UCSD-AML1 (cell line): Measurements from ENCODE around the gene ARMC9.
"Not testable (repeated sequence)": the region's sequence is repeated elsewhere in the genome, so short reads cannot be mapped to it uniquely, and the experiment has no call there.

Source experiments
- DNase-seq: peaks from one replicate; lab custom pipeline; 2025; ENCODE audit not compliant: unreplicated experiment; lab: John Stamatoyannopoulos, UW

The ARMC9 gene

GRCh38 chr2:231359441-231359840 is 161.0 kb downstream of the ARMC9 start:
- DNase-seq = no peak

GRCh38 chr2:231359948-231360347 is 161.5 kb downstream of the ARMC9 start:
- no peak for DNase-seq

GRCh38 chr2:231360401-231360800 is 162.0 kb downstream of the ARMC9 start:
- no peak for DNase-seq

- no peak for DNase-seq
Measured at GRCh38 chr2:231360881-231361371, 162.5 kb downstream of the ARMC9 start.

GRCh38 chr2:231361701-231362554 is 163.5 kb downstream of the ARMC9 start:
- DNase-seq = peak; percentile 87

DNA sequence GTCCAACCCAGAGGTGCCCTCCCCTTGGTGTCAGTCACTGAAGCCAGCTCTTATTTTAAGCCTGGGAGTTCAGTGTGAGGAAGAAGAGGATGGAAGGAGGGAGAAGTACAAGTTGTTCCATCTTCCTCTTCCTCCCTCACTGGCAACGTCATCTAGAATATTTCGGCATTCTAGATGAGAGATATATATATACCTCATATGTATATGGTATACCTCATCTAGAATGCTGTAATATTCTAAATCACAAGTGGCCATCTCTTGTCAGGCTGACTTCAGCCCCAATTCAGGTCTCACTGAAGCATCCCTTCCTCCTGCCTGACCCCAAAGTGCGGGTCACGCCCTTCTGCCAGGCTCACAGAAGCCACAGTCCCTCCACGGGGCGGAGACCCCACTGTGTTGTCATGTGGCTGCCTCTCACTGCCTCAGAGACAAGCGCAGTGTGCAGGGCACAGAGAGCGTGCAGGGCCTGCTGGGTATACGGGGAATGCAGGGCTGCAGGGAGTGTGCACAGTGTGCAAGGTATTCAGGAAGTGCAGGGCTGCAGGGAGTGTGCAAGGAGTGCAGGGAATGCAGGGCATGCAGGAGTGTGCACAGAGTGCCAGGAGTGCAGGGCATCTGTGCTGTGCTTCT is 164.2 kb downstream of the ARMC9 start:
- DNase-seq = no peak

DNA sequence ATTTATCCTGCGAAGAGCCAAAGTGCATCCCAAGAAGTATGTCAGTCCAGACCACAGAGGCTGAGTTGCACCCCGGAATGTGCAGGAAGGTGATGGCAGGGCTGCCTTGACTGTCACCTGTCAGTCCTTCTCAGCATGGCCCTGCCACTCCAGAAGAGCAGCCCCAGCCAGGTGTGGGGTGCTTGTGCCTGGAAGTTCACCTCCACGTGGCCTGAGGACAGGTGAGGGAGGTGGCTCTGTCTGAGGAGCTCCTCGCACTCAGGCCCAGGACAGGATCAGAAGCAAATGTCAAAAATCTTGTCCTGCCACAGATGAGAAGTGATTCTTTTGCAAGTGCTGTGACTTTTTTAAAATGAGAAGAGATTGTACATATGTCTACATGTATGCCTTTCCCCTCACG is 165.6 kb downstream of the ARMC9 start:
- no peak for DNase-seq

GRCh38 chr2:231364961-231365810 is 166.8 kb downstream of the ARMC9 start:
- peak; percentile 61 for DNase-seq

DNA sequence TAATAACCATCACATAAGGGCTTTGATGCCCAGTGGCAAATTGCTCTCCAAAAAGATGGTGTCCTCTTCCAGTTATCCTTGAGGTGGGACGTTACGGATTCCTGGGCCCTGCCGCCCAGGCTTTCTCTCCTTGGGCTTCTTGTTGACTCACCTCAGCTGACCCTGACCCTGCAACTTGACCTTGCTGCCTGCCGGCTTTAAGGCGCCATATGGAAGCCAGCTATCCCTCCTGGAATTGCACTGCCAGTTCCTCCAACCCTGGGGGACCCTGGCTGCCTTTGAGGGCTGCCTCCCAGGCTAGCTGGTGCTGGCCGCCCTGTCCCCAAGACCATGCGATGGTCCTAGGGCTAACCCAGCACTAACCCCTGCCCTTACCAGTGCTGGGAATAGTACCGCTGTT is 168.7 kb downstream of the ARMC9 start:
- DNase-seq = no peak

- no peak for DNase-seq
Measured at GRCh38 chr2:231369580-231370428, 171.4 kb downstream of the ARMC9 start.

DNA sequence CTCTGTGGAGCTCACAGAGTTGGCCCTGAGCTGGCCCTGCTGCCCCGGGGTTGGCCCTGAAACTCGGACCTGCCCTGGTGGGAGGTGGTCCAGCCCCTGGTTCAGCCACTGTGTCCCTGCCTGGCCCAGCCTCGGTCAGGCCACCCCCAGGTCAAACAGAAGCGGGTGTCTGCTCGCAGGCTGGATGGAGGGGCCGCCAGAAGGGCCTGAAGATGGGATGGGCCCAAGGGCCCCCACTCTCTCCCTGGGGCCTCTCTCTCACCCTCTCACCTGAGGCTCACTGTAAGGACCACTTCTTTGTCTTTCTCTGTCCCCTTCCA is 172.0 kb downstream of the ARMC9 start:
- no peak for DNase-seq

DNA sequence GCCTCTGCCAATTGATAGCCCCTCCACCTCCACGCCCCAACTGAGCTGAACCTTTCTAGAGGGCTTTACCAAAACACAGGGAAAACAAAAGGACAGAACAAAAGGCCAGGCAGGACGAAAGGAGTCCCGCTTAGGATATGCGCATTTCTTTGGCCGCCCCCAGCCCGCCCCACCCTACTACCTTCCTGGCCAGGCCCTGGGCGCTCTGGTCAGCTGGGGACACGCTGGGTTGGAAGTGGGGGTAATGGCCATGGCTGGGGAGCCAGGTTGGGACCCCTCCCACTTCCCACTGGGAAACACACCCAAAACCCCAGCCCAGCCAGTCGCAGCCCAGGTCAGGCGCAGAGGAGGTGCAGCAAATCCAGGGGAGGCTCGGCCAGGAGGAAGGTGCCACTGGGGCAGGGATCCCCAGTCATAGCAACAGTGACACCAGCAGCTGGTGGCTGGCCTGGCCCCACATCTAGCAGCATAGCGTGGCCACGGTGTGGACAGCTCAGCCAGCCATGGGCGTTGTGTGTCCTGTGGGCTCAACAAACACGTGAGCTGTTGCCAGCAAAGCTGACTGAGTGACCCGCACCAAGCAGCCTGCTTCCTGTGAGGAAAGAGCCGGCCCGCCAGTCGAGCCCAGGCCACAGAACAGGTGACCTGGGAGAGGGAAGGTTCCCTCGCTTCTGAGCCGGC is 172.5 kb downstream of the ARMC9 start:
- no peak for DNase-seq

- DNase-seq = no peak
Measured at GRCh38 chr2:231371430-231372054, 173.1 kb downstream of the ARMC9 start.

GRCh38 chr2:231372326-231372725 is 173.9 kb downstream of the ARMC9 start:
- no peak for DNase-seq

GRCh38 chr2:231373184-231373583 is 174.8 kb downstream of the ARMC9 start:
- DNase-seq = no peak

- DNase-seq = no peak
Measured at GRCh38 chr2:231373786-231374349, 175.4 kb downstream of the ARMC9 start.

- DNase-seq = no peak
Measured at GRCh38 chr2:231374771-231375170, 176.3 kb downstream of the ARMC9 start.

GRCh38 chr2:231375994-231376615 is 177.7 kb downstream of the ARMC9 start:
- DNase-seq = not testable (repeated sequence)

GRCh38 chr2:231376857-231377256 is 178.4 kb downstream of the ARMC9 start:
- DNase-seq = no peak
